ENCODE measurements around the gene DNM2. TPM values are rescaled to one million over a fixed set of nuclear protein-coding genes. Genes with fewer than 3 reads are reported as not detected.

DNM2 gene
- total RNA-seq, 6 experiments from 2014 or later: 54.0 to 86.9 (median 68.3) TPM

DNA sequence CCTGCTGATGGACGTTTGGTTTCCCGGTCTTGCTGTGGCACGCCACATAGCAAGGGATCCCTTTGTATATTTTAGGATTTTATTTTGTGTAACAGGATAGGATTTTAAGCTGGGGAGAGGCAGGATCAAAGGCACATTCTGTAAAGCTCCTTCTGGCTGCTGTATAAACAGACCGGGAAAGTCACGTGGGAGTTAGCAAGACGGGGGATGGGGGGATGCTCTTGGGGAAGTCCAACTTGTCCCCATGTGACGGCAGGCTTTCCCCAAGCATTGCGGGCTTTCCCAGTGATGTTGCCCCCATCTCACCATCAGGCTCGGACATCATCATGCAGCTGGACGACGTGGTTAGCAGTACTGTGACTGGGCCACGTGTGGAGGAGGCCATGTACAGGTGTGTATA is 10.9 kb upstream of the DNM2 start:
- no peaks in the 10 kb centered on the region for H3K9me3 ChIP-seq
- TF ChIP-seq, protein P1, sequence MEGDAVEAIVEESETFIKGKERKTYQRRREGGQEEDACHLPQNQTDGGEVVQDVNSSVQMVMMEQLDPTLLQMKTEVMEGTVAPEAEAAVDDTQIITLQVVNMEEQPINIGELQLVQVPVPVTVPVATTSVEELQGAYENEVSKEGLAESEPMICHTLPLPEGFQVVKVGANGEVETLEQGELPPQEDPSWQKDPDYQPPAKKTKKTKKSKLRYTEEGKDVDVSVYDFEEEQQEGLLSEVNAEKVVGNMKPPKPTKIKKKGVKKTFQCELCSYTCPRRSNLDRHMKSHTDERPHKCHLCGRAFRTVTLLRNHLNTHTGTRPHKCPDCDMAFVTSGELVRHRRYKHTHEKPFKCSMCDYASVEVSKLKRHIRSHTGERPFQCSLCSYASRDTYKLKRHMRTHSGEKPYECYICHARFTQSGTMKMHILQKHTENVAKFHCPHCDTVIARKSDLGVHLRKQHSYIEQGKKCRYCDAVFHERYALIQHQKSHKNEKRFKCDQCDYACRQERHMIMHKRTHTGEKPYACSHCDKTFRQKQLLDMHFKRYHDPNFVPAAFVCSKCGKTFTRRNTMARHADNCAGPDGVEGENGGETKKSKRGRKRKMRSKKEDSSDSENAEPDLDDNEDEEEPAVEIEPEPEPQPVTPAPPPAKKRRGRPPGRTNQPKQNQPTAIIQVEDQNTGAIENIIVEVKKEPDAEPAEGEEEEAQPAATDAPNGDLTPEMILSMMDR (IDR thresholded peaks at IDR 0.05): no peak
- TF ChIP-seq POLR2A (IDR thresholded peaks at IDR 0.05): no peak
- no peak for ATAC-seq
- no peaks in the 10 kb centered on the region for H3K27me3 ChIP-seq
- peaks cover 0 to 6% (median 0%) of the 10 kb centered on the region in 4 donors for H3K36me3 ChIP-seq
- WGBS (ENCODE audit: insufficient coverage, low coverage, low lambda C conversion rate, missing lambda C conversion rate): 87% methylated on average over 5 of the region's 12 CpGs
- intact Hi-C loops (cut with DNase I): no loop called here
- no peak for DNase-seq
- no peak overlapping the region for H3K27ac ChIP-seq
- peaks cover 0 to 3% (median 0%) of the 10 kb centered on the region in 4 donors for H3K4me1 ChIP-seq
- no peak overlapping the region for H3K4me3 ChIP-seq

DNA sequence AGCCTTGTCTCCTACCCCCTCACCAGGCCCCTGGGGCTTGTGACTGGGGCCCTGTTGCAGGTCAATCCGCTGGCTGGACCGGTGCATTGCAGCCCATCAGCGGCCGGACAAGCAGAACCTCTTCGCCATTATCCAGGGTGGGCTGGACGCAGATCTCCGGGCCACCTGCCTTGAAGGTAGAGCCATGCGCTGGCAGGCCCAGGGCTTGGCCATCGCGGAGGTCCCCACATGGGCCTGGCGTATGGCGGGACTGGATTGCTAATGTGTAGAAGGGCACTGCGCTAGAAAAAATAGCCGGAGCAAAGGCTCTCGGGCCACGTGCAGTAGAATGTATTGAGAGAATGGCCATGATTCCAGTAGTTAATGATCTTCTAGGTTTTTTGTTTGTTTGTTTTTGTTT is 10.4 kb upstream of the DNM2 start:
- TF ChIP-seq, protein P1 (IDR thresholded peaks at IDR 0.05): no peak
- no peak for TF ChIP-seq POLR2A (IDR thresholded peaks at IDR 0.05)
- Histone ChIP-seq H3K4me3 (no peak overlapping the region), H3K36me3 (peaks cover 0 to 6% (median 0%) of the 10 kb centered on the region in 4 donors), H3K27me3 (no peaks in the 10 kb centered on the region), H3K9me3 (no peaks in the 10 kb centered on the region), H3K27ac (no peak overlapping the region), H3K4me1 (no peaks in the 10 kb centered on the region)
- WGBS (ENCODE audit: insufficient coverage, low coverage, low lambda C conversion rate, missing lambda C conversion rate): 98% methylated on average over 4 of the region's 16 CpGs
- intact Hi-C loops (cut with DNase I): no loop called here
- DNase-seq: no peak
- no peak for ATAC-seq

DNA sequence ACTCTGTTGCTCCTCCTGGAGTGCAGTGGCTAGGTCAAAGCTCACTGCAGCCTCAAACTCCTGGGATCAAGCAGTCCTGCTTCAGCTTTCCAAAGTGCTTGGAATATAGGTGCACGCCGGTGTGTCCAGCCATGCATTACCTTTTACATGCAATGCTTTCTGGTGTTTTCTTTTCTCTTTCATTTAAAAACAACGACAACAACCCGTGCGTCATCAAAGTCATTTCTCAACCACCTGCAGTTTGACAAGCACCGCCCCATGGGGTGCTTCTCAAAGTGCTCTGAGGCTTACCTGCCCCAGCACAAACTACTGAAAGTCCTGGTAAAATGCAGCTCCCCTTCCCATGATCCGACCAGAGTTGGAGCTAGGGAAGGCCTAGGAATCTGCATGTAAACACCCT is 9.6 kb upstream of the DNM2 start:
- ATAC-seq (no peak), DNase-seq (no peak)
- H3K36me3 ChIP-seq: peaks cover 0 to 6% (median 0%) of the 10 kb centered on the region in 4 donors
- H3K4me3 ChIP-seq: no peak overlapping the region
- H3K27me3 ChIP-seq: no peaks in the 10 kb centered on the region
- H3K4me1 ChIP-seq: no peaks in the 10 kb centered on the region
- H3K27ac ChIP-seq: no peak overlapping the region
- H3K9me3 ChIP-seq: no peaks in the 10 kb centered on the region
- intact Hi-C loops (cut with DNase I): no loop called here
- WGBS (ENCODE audit: insufficient coverage, low coverage, low lambda C conversion rate, missing lambda C conversion rate): 90% methylated on average over 7 of the region's 7 CpGs
- TF ChIP-seq, protein P1 (IDR thresholded peaks at IDR 0.05): no peak
- no peak for TF ChIP-seq POLR2A (IDR thresholded peaks at IDR 0.05)

DNA sequence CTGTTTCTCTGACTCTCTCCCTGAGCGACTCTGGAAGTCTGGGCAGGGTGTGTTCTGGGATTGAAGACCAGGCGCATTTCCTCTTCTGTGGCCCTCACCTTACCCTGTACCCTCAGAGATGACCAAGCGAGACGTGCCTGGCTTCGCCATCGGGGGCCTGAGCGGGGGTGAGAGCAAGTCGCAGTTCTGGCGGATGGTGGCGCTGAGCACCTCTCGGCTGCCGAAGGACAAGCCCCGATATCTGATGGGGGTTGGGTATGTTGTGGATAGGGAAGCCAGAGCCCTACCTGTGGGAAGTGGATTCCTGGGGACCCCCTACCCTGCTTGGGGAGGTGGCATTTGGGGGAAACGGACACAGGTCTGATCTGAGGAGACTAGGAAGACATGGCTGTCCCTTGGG is 5.8 kb upstream of the DNM2 start:
- H3K36me3 ChIP-seq: peaks cover 0 to 6% (median 0%) of the 10 kb centered on the region in 4 donors
- H3K27ac ChIP-seq: no peak overlapping the region
- H3K27me3 ChIP-seq: no peaks in the 10 kb centered on the region
- no peak for TF ChIP-seq POLR2A (IDR thresholded peaks at IDR 0.05)
- TF ChIP-seq, protein P1 (IDR thresholded peaks at IDR 0.05): no peak
- WGBS (ENCODE audit: insufficient coverage, low coverage, low lambda C conversion rate, missing lambda C conversion rate): 78% methylated on average over 8 of the region's 14 CpGs
- H3K4me3 ChIP-seq: no peak overlapping the region
- ATAC-seq (no peak), DNase-seq (no peak)
- intact Hi-C loops (cut with DNase I): loop anchor here in 1 of 2 donors (10.0 kb wide), 1 partner anchor 53 kb away; no protein-coding TSS in a partner anchor
- H3K4me1 ChIP-seq: peaks cover 0 to 2% (median 0%) of the 10 kb centered on the region in 4 donors
- no peaks in the 10 kb centered on the region for H3K9me3 ChIP-seq

DNA sequence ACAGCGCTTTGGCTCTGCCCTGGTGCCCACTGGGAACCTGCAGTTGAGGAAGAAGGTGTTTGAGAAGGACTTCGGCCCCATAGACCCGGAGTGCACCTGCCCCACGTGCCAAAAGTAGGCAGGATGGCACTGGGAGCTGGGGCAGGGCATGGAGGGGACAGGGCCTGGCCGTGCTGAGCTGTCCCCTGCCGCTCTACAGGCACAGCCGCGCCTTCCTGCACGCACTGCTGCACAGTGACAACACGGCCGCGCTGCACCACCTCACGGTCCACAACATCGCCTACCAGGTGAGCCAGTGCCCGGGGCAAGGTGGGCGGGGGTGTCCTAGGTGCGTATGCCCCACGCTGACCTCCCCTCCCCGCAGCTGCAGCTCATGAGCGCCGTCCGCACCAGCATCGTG is 5.1 kb upstream of the DNM2 start:
- WGBS (ENCODE audit: insufficient coverage, low coverage, low lambda C conversion rate, missing lambda C conversion rate): 80% methylated on average over 1 of the region's 23 CpGs
- no peaks in the 10 kb centered on the region for H3K27me3 ChIP-seq
- peaks cover 0 to 4% (median 0%) of the 10 kb centered on the region in 4 donors for H3K4me1 ChIP-seq
- DNase-seq: no peak
- H3K27ac ChIP-seq: no peak overlapping the region
- no peak for ATAC-seq
- no peak overlapping the region for H3K4me3 ChIP-seq
- TF ChIP-seq POLR2A (IDR thresholded peaks at IDR 0.05): no peak
- TF ChIP-seq, protein P1 (IDR thresholded peaks at IDR 0.05): no peak
- intact Hi-C loops (cut with DNase I): loop anchor here in 1 of 2 donors (10.0 kb wide), 1 partner anchor 52 kb away; no protein-coding TSS in a partner anchor
- H3K36me3 ChIP-seq: no peaks in the 10 kb centered on the region
- H3K9me3 ChIP-seq: no peaks in the 10 kb centered on the region
